NCI-H226 (cell line): Measurements from ENCODE around the gene NAT8L.

ENCODE experiments used
- DNase-seq: peaks from one replicate; pipeline ENCODE4 v3.0.0-alpha.2; 2015

Gene NAT8L

GRCh38 chr4:2076908-2077536 lies 17.9 kb downstream of the NAT8L start:
- DNase-seq: no peak

- DNase-seq: no peak
These were observed 18.7 kb downstream of the NAT8L start for GRCh38 chr4:2077537-2078460.

DNA sequence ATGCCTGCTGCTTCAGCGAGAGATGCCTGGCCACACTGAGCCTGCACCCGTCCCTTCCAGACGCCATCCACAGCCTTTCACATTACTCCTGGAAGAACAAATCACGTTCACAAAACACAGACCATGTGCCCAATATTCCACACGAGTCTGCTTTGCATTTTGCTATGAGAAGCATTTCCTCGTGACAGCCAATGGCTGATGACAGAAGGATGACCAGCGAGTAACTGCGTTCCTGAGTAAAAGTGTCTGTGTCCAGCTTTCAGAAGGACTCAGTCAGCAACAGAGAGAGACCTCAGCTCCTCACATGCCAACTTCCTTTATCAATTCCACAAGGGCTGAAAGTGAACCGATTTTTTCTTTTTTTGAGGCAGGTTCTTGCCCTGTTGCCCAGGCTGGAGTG lies 19.5 kb downstream of the NAT8L start:
- DNase-seq: no peak

DNA sequence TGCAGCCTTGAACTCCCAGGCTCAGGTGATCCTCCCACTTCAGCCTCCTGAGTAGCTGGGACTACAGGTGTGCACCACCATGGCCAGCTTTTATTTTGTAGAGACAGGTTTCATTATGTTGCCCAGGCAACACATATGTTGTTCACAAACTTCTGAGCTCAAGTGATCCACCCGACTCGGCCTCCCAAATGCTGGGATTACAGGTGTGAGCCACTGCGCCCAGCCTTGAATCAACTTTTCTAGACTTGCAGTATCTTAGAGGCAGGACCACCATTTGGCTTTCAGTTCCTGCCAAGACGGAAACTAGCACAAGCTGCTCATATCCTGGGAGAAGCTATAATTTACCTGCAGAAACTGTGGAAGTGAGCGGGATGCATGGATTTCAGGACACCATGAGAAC lies 19.9 kb downstream of the NAT8L start:
- no peak for DNase-seq

DNA sequence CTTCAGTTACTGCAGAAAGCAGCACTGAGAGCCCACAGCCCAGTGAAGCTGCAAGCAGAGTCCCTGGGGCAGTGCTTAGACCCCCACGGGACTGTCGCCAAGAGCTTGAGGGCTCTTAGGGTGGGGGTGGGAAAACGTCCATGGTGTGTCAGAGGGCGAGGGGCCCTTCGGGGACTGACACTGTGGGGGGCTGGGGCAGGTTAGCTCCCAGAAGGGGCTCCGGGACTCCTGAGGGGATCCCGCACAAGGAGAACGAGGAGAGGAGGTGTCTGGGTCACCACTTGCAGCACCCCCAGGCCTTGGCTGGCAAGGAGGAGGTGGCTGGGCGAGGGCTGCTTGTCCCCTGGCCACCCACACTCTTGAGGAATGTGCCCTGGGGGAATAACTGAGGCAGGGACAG lies 20.8 kb downstream of the NAT8L start:
- no peak for DNase-seq

DNA sequence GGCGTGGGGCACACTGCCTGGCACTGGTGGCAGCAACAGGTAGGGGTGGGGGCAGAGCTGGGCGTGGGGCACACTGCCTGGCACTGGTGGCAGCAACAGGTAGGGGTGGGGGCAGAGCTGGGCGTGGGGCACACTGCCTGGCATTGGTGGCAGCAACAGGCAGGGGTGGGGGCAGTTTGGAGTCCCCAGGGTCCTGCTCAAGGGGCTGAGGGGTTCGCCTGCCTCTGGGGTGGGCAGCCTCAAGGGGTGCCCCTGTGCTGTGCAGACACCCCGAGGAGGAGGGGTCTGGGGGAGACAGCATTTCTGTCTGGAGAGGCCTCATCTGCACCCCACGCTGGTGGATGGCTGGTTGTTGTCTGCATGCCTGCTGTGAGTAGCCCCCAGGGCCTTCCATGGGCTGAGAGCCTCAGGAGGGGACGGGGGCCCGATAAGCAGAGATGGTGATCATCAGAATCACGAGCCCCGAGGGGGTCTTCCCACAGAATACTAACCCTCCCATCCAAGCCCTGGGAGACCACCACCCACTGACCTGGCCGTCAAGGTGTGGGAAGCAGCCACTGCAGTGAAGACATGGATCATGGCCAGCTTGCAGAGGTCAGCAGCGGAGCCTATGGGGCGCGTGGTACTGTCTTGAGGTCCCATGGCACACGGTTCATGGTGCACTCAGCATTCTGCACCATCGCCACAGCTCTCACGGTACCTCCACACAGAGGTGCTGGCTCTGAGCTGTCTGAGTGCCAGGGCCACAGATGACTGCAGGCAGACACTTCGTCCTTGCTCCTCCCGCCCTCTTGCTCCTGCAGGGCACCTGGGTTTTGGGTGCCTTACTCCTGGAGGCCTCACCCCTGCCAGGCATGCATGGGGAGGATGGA lies 21.5 kb downstream of the NAT8L start:
- no peak for DNase-seq

DNA sequence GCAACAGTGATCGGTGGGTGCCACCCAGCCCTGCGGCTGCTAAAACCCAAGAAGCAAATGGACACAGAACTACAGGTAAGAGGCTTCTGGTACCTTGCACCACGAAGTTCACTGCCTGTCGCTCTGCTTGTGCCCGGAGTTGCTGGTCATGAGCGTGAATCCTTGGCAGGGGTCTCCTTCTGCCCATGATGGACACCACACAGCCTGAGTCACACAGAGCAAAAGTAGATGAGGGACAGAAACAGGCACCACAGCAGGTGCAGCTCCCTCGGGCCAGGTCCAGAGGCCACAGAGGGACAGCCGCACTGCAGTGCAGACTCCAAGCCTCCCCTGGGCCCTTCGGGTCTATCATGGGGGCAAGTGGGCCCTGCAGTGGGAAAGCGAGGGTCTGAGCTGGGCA lies 22.4 kb downstream of the NAT8L start:
- DNase-seq: no peak

DNA sequence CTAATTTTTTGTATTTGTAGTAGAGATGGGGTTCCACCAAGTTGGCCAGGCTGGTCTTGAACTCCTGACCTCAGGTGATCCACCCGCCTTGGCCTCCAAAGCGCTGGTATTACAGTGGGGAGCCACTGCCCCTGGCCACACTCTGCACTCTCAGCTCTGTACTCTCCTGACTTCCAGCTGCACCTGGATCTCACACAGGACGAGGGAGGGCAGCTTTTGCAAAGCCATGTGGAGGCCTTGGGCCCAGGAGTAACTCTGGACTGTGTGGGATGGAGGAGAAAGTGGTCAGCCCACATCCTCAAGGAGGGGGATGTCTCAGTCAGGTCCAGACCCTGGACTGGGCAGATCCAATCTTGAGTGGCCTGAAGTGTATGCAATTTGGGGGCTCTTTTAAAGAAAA lies 23.0 kb downstream of the NAT8L start:
- DNase-seq: no peak

DNA sequence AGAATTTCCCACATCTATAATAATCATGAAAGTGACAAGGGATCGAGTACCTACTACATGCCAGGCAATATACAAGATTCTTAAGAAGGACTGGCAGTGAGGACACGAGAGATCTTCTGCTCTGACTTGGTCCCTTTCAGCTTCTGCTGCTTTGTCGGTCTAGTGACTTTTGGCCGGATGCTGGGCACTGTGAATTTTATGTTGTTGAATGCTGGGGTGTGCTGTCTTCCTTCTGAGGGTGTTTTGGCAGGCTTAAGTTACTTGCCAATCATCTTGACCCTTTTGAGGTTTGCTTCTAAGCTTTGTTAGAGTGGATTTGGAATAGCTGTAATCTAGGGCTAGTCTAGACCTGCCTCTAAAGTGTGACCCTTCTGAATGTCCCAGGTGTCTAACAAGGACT lies 23.5 kb downstream of the NAT8L start:
- DNase-seq: no peak

- DNase-seq: no peak
These were observed 24.1 kb downstream of the NAT8L start for GRCh38 chr4:2083116-2083825.

DNA sequence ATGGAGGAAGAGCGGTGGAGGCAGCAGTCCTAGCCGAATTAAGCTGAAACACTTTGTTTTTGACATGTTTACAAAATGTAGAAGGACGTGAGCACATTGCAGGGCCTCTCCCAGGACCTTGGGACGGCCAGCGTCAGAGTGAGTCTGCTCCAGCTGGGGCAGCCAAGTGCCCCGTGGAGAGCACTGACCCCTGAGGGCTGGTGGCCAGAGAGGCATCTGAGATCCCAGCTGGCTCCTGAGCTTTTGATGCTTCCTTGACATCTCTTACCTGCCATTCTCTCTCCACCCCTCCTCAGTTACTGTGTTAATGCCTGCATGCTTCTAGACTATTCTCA lies 24.7 kb downstream of the NAT8L start:
- DNase-seq: no peak

DNA sequence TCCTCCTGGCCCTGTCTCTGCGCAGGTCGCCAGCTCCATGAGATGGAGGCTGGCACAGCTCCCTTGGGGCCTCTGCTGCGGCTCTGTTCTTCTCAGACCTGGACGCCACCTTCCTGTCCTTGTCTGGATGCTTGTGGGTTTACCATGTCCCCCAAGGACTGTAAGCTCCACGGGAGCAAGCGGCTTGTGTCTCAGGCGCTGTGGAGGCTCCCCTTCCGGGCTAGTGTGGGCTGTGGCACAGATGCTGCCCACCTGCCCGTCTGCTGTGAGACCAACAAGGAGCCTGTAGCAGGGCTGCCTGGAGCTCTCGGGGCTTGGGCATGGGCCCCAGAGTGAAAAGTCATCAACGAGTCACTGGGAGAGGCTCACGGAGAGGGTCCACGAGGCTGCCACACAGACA lies 25.2 kb downstream of the NAT8L start:
- DNase-seq: no peak

GRCh38 chr4:2085496-2085901 lies 26.4 kb downstream of the NAT8L start:
- DNase-seq: no peak

DNA sequence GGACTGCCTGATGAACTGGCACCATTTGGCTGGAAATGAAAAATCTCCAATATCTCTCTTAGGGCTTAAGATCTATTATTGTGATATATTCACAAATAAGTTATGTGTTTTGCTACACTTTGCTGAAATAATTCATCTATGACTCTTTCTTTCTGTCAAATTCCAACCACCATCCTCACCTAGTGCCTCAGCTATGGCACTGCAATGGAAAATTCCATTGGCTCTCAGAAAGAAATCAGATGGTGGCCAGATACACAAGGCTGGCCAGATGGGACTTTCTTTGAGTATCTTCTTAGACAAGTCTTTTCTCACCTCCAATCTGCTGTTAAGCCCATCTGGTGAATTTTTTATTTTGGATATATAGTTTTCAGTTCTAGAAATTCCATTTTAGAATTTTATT lies 28.0 kb downstream of the NAT8L start:
- DNase-seq: peak; percentile 9

DNA sequence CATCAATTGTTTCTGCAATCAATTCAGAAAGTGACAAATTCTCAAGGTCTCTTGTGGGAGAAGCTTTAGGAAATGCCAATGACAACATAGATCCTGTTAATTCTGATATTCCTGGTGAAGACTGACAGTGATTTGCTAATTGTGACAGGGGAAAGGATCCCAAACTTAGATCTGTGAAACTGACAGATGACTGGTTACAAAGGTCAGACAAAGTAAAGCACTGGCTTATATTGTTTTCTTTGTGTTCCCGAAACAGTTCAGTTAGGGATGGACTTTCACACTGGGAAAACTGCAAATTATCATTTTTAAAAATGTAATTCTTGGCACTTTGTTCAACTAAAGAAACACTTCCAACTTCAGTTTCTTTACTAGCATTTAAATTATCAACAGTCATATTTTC lies 30.1 kb downstream of the NAT8L start:
- no peak for DNase-seq

GRCh38 chr4:2090642-2091041 lies 31.5 kb downstream of the NAT8L start:
- DNase-seq: no peak

DNA sequence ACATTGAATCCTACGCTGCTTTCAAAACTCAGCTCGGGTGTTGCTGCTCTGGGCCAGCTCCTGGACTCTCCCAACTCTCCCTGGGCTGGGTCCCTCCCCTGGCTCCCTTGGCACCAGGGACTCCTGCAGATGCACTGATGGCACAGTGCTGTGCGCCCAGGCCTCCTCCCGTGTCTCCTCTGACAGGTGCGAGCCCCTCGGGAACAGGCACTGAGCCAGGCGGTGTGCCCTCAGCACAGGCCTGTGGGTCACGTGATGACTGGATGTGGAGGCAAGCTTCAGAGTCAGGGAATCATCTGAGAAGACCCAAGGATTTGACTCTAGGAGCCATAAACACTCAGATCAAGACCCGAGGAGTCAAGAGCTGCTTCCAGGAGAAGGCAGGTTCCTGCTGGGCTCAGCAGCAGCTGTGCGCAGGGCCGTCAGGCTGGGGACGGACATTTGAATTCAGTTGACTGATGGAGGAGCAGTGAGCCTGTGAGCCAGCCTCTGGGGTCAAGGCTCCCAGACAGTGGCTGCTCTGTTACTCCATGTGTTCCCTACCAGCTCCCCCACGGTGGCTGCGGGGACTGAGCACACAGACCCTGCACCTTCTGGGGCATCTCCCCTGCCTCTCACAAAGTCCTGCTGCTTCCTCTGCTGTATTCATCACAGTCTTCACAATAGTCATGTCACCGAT lies 33.0 kb downstream of the NAT8L start:
- no peak for DNase-seq

- no peak for DNase-seq
These were observed 33.5 kb downstream of the NAT8L start for GRCh38 chr4:2092669-2093053.

GRCh38 chr4:2093265-2093664 lies 34.1 kb downstream of the NAT8L start:
- no peak for DNase-seq

- no peak for DNase-seq
These were observed 35.4 kb downstream of the NAT8L start for GRCh38 chr4:2094545-2094944.

DNA sequence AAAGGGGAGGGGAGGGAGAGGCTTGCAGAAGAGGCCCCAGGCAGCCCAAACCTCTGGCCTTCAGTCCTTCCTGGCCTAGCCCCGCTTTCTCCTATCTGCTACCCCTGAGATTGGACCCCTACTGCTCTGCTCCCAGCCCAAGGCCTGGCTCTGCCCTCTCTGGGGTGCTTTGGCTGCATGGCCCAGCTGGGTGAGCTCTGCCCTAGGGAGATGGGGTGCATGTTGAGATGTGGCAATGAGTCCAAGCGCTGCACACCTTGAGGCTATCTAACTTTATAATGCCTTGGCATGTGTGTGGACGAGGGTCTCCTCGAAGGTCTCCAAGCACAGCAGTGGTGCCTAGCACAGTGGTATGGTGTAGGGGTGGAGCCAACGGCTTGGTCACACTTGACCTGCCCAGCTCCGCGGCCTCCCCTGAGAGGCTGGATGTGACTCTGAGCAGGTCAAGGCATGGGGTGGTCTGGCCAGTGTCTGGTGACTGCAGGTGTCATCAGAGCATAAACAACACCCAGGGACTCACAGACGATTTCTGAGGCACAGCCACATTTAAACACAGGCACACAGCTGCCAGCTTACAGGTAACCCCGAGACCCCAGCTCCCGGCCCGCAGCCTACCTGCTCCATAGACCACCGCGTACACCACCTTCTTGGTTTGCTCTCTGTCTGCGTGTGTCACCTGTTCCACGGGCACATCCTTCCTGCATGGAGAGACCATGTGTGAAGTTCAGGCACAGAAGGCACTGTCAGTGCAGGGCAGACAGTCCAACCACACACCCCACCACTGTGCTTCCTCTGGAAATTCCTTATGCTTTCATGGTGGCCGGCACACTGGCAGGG lies 36.3 kb downstream of the NAT8L start:
- DNase-seq: no peak
